Stimulated activated memory B cell treated with anti-CD40 and anti-IgM and Interleukin-4, amounts not matched to agents 10 μg/mL and 1 μg/mL and 100 μg/mL, for 72 hours (primary cell): ENCODE data around the gene PARD3.

Experiments used
- ATAC-seq: fragments of 150-1000 bp; cut with Tn5 transposase; 2 replicates; pipeline ENCODE4 v1.10.0; 2021
- H3K27ac Mint-ChIP-seq: one replicate; pipeline ENCODE4 v1.8.0; 2022; ENCODE audit warnings: mild to moderate bottlenecking, mixed read lengths
- H3K27me3 Mint-ChIP-seq: one replicate; pipeline ENCODE4 v1.8.0; 2022; ENCODE audit warnings: mixed read lengths
- H3K36me3 Mint-ChIP-seq: one replicate; pipeline ENCODE4 v1.8.0; 2022; ENCODE audit warnings: mixed read lengths
- H3K4me1 Mint-ChIP-seq: one replicate; pipeline ENCODE4 v1.8.0; 2022; ENCODE audit warnings: mixed read lengths
- H3K4me3 Mint-ChIP-seq: one replicate; pipeline ENCODE4 v1.8.0; 2022; ENCODE audit warnings: mild to moderate bottlenecking, moderate library complexity, mixed read lengths
- H3K9me3 Mint-ChIP-seq: one replicate; pipeline ENCODE4 v1.8.0; 2022; ENCODE audit warnings: mixed read lengths

PARD3 gene

GRCh38 chr10:34543716-34544115 lies 271.4 kb downstream of the PARD3 start:
- no peak for ATAC-seq
- H3K4me1 Mint-ChIP-seq: no peaks in the 10 kb centered on the region
- H3K27me3 Mint-ChIP-seq: no peaks in the 10 kb centered on the region
- no peaks in the 10 kb centered on the region for H3K36me3 Mint-ChIP-seq
- no peak overlapping the region for H3K4me3 Mint-ChIP-seq
- H3K9me3 Mint-ChIP-seq: peaks cover 5% of the 10 kb centered on the region
- no peak overlapping the region for H3K27ac Mint-ChIP-seq

GRCh38 chr10:34540492-34540891 lies 274.6 kb downstream of the PARD3 start:
- H3K36me3 Mint-ChIP-seq: no peaks in the 10 kb centered on the region
- H3K4me3 Mint-ChIP-seq: no peak overlapping the region
- peaks cover 3% of the 10 kb centered on the region for H3K9me3 Mint-ChIP-seq
- H3K27me3 Mint-ChIP-seq: no peaks in the 10 kb centered on the region
- peaks cover 4% of the 10 kb centered on the region for H3K4me1 Mint-ChIP-seq
- ATAC-seq: no peak
- no peak overlapping the region for H3K27ac Mint-ChIP-seq

- Mint-ChIP-seq H3K4me3 (no peak overlapping the region), H3K4me1 (peaks cover 4% of the 10 kb centered on the region), H3K36me3 (no peaks in the 10 kb centered on the region), H3K27ac (no peak overlapping the region), H3K27me3 (no peaks in the 10 kb centered on the region), H3K9me3 (peaks cover 3% of the 10 kb centered on the region)
- no peak for ATAC-seq
Measured at GRCh38 chr10:34539533-34540315, 275.4 kb downstream of the PARD3 start.

GRCh38 chr10:34538281-34538829 lies 276.7 kb downstream of the PARD3 start:
- Mint-ChIP-seq H3K4me1 (peaks cover 4% of the 10 kb centered on the region), H3K9me3 (peaks cover 3% of the 10 kb centered on the region), H3K27ac (no peak overlapping the region), H3K4me3 (peak overlapping the region; percentile 18), H3K27me3 (no peaks in the 10 kb centered on the region), H3K36me3 (no peaks in the 10 kb centered on the region)
- ATAC-seq: no peak

GRCh38 chr10:34537629-34538231 lies 277.4 kb downstream of the PARD3 start:
- Mint-ChIP-seq H3K9me3 (peaks cover 3% of the 10 kb centered on the region), H3K27me3 (no peaks in the 10 kb centered on the region), H3K27ac (no peak overlapping the region), H3K4me3 (no peak overlapping the region), H3K4me1 (peaks cover 4% of the 10 kb centered on the region), H3K36me3 (no peaks in the 10 kb centered on the region)
- no peak for ATAC-seq

- Mint-ChIP-seq H3K4me3 (no peak overlapping the region), H3K27me3 (no peaks in the 10 kb centered on the region), H3K4me1 (peaks cover 4% of the 10 kb centered on the region), H3K36me3 (no peaks in the 10 kb centered on the region), H3K27ac (no peak overlapping the region), H3K9me3 (peaks cover 6% of the 10 kb centered on the region)
- ATAC-seq: no peak
Measured at GRCh38 chr10:34535872-34536271, 279.2 kb downstream of the PARD3 start.

- Mint-ChIP-seq H3K36me3 (no peaks in the 10 kb centered on the region), H3K9me3 (peaks cover 6% of the 10 kb centered on the region), H3K27me3 (no peaks in the 10 kb centered on the region)
Measured at GRCh38 chr10:34530778-34531177, 284.3 kb downstream of the PARD3 start.

GRCh38 chr10:34528320-34528719 lies 286.8 kb downstream of the PARD3 start:
- no peak overlapping the region for H3K4me3 Mint-ChIP-seq
- no peaks in the 10 kb centered on the region for H3K4me1 Mint-ChIP-seq
- H3K9me3 Mint-ChIP-seq: peaks cover 3% of the 10 kb centered on the region
- H3K27ac Mint-ChIP-seq: no peak overlapping the region
- H3K27me3 Mint-ChIP-seq: no peaks in the 10 kb centered on the region
- ATAC-seq: no peak
- H3K36me3 Mint-ChIP-seq: no peaks in the 10 kb centered on the region

More at GRCh38 chr10:34530778-34531177, 284.3 kb downstream of the PARD3 start:
- no peak overlapping the region for H3K4me3 Mint-ChIP-seq
- no peak overlapping the region for H3K27ac Mint-ChIP-seq
- ATAC-seq: no peak
- H3K4me1 Mint-ChIP-seq: no peaks in the 10 kb centered on the region

- Mint-ChIP-seq H3K27me3 (no peaks in the 10 kb centered on the region), H3K4me3 (no peak overlapping the region), H3K9me3 (peaks cover 3% of the 10 kb centered on the region), H3K27ac (no peak overlapping the region), H3K36me3 (no peaks in the 10 kb centered on the region), H3K4me1 (no peaks in the 10 kb centered on the region)
- no peak for ATAC-seq
Measured at GRCh38 chr10:34526758-34527730, 288.1 kb downstream of the PARD3 start.

- Mint-ChIP-seq H3K4me1 (no peaks in the 10 kb centered on the region), H3K4me3 (no peak overlapping the region), H3K36me3 (no peaks in the 10 kb centered on the region), H3K9me3 (no peaks in the 10 kb centered on the region), H3K27me3 (no peaks in the 10 kb centered on the region), H3K27ac (no peak overlapping the region)
- ATAC-seq: no peak
Measured at GRCh38 chr10:34526186-34526585, 288.9 kb downstream of the PARD3 start.

GRCh38 chr10:34524369-34525091 lies 290.6 kb downstream of the PARD3 start:
- no peak overlapping the region for H3K4me3 Mint-ChIP-seq
- no peaks in the 10 kb centered on the region for H3K27me3 Mint-ChIP-seq
- no peaks in the 10 kb centered on the region for H3K4me1 Mint-ChIP-seq
- ATAC-seq: no peak
- H3K9me3 Mint-ChIP-seq: no peaks in the 10 kb centered on the region
- no peak overlapping the region for H3K27ac Mint-ChIP-seq
- no peaks in the 10 kb centered on the region for H3K36me3 Mint-ChIP-seq

GRCh38 chr10:34523017-34523767 lies 291.9 kb downstream of the PARD3 start:
- no peaks in the 10 kb centered on the region for H3K27me3 Mint-ChIP-seq
- peaks cover 3% of the 10 kb centered on the region for H3K9me3 Mint-ChIP-seq
- no peaks in the 10 kb centered on the region for H3K4me1 Mint-ChIP-seq
- H3K4me3 Mint-ChIP-seq: no peak overlapping the region
- no peak overlapping the region for H3K27ac Mint-ChIP-seq
- no peak for ATAC-seq
- no peaks in the 10 kb centered on the region for H3K36me3 Mint-ChIP-seq

- Mint-ChIP-seq H3K9me3 (peaks cover 3% of the 10 kb centered on the region), H3K4me1 (no peaks in the 10 kb centered on the region), H3K36me3 (no peaks in the 10 kb centered on the region), H3K27ac (no peak overlapping the region), H3K4me3 (no peak overlapping the region), H3K27me3 (no peaks in the 10 kb centered on the region)
- ATAC-seq: no peak
Measured at GRCh38 chr10:34522546-34522945, 292.6 kb downstream of the PARD3 start.

- no peaks in the 10 kb centered on the region for H3K36me3 Mint-ChIP-seq
- H3K27ac Mint-ChIP-seq: no peak overlapping the region
- H3K9me3 Mint-ChIP-seq: peaks cover 3% of the 10 kb centered on the region
- no peaks in the 10 kb centered on the region for H3K27me3 Mint-ChIP-seq
- no peak overlapping the region for H3K4me3 Mint-ChIP-seq
- H3K4me1 Mint-ChIP-seq: no peaks in the 10 kb centered on the region
- no peak for ATAC-seq
Measured at GRCh38 chr10:34520510-34520909, 294.6 kb downstream of the PARD3 start.
